ENCODE results near the gene RNF111.
"Not testable (repeated sequence)": the region's sequence is repeated elsewhere in the genome, so short reads cannot be mapped to it uniquely, and the experiment has no call there.

The RNF111 gene

DNA sequence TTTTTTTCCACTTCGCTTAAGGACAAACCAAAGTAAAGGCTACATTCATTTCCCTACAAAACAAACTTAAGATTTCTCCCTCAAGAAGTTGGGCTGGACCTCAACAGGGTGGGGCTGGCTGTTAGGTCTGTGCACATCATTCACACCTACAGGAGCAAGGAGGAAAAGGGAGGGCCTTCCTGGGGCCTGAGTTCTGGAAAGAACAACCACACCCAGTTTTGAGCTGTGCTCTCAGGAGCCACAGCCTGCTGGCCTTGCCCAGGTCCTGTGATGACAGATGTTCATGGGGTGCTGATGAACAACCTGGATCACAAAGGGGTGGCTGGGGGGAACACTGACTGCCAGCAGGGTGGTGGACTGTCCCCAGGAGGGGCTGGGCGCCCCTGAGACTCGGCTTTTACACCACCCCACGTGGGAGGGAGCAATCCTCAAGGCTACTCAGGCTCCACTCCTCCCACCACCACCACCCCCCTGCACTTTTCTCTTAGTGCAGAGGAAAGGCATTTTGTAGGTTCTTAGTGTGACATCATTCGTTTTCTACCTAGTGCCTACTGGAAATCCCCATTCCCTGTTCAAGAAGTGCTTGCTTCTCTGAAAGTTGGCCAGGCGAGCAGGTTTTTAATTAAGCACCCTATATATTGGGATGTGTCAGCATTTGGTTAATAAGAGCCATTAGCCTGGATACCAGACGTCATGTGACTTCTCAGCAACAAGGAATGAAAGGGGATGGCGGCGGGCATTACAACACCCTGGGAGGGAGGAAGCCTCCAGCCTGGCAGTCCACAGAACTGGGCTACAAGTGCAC lies 153.2 kb downstream of the RNF111 start:
- no peak for DNase-seq

DNA sequence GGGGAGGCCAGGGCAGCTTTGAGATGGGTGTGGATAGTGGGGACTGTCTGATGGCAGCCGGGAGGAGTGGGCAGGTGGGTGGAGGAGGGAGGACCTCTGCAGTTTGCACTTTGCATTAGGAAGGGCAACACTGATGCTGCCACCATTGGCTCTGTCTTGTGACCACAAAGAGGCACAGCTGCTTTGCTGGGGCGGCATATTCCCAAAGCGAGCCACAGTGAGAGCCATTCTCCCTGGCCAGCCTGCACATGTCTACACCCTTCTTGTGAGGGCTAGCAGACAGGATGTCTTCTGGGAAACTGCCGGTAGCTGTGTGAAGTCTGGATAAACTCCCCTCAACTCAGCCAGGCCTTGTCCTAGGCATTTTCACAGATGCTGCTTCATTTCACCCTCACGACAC lies 155.8 kb downstream of the RNF111 start:
- DNase-seq, result no peak

DNA sequence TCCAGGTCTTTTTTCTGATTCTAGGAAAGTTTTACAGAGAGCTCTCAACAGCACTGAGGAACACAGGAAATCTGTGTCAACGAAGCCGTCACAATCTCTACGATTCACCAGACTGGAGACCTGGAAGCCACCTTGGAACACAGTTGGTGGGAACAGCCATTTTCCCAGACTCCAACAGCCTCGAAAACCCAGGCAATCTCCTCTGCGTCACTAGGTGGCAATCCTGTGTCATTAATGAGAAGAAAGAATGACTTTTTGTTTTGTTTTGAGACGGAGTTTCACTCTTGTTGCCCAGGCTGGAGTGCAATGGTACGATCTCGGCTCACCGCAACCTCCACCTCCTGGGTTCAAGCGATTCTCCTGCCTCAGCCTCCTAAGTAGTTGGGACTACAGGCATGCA lies 157.1 kb downstream of the RNF111 start:
- not testable (repeated sequence) for DNase-seq

Measured in stimulated activated CD4-positive, alpha-beta T cell treated with anti-CD3 and anti-CD28 coated beads, Interleukin-15, amount 100 ng/mL, for 24 hours (primary cell).